ENCODE data around the gene BCL2L2. TPM values are rescaled to one million over a fixed set of nuclear protein-coding genes. Genes with fewer than 3 reads are reported as not detected.

The BCL2L2 gene
- total and polyA plus RNA-seq, 12 donors = 16.8 to 54.6 (median 40.4) TPM

- no peak overlapping the region for H3K27ac ChIP-seq
- H3K9me3 ChIP-seq (replicated peaks in 1 of 3) = no peaks in the 10 kb centered on the region
- TF ChIP-seq POLR2A (IDR thresholded peaks at IDR 0.05) (no peak), CTCF (IDR thresholded peaks at IDR 0.05) (no peak)
- H3K27me3 ChIP-seq = no peaks in the 10 kb centered on the region
- WGBS, 4 donors = 61 to 70% (median 68%) methylated on average over 1 of the region's 1 CpG
- H3K4me3 ChIP-seq = no peak overlapping the region
- intact Hi-C loops (cut with DNase I) = loop anchor here (10.0 kb wide), 2 partner anchors 125 to 225 kb away; partner anchors contain the start of genes AP1G2 (in 1 of the 2) and NGDN (in 1 of the 2)
- peak in 1 of 7 donors; percentile 1 for DNase-seq
- no peaks in the 10 kb centered on the region for H3K36me3 ChIP-seq (replicated peaks in 1 of 2)
- H3K4me1 ChIP-seq (replicated peaks in 1 of 2) = no peaks in the 10 kb centered on the region
These were observed 33.1 kb downstream of the BCL2L2 start for GRCh38 chr14:23339506-23340268.

GRCh38 chr14:23344481-23344880, 37.8 kb downstream of the BCL2L2 start:
- no peaks in the 10 kb centered on the region for H3K9me3 ChIP-seq (replicated peaks in 1 of 3)
- no peak overlapping the region for H3K27ac ChIP-seq
- 50 to 65% (median 62%) methylated on average over 3 of the region's 3 CpGs for WGBS, 4 donors
- H3K27me3 ChIP-seq = no peaks in the 10 kb centered on the region
- intact Hi-C loops (cut with DNase I) = loop anchor here in 1 of 2 donors (10.0 kb wide), 1 partner anchor 120 kb away; the partner anchor contains the start of gene NGDN
- DNase-seq = peak in 1 of 7 donors; percentile 34
- TF ChIP-seq CTCF (IDR thresholded peaks at IDR 0.05) (no peak), POLR2A (IDR thresholded peaks at IDR 0.05) (no peak)
- H3K4me1 ChIP-seq (replicated peaks in 1 of 2) = no peaks in the 10 kb centered on the region
- H3K36me3 ChIP-seq (replicated peaks in 1 of 2) = no peaks in the 10 kb centered on the region
- H3K4me3 ChIP-seq = no peak overlapping the region

- H3K27ac ChIP-seq = no peak overlapping the region
- DNase-seq = peak in 1 of 7 donors; percentile 49
- H3K4me3 ChIP-seq = no peak overlapping the region
- no peaks in the 10 kb centered on the region for H3K9me3 ChIP-seq (replicated peaks in 1 of 3)
- TF ChIP-seq CTCF (IDR thresholded peaks at IDR 0.05) = no peak
- TF ChIP-seq POLR2A (IDR thresholded peaks at IDR 0.05) = no peak
- no peaks in the 10 kb centered on the region for H3K4me1 ChIP-seq (replicated peaks in 1 of 2)
- WGBS, 4 donors = 67 to 83% (median 75%) methylated on average over 9 to 13 of the region's 13 CpGs
- H3K27me3 ChIP-seq = no peaks in the 10 kb centered on the region
- H3K36me3 ChIP-seq (replicated peaks in 1 of 2) = no peaks in the 10 kb centered on the region
- intact Hi-C loops (cut with DNase I) = loop anchor here in 1 of 2 donors (10.0 kb wide), 1 partner anchor 119 kb away; the partner anchor contains the start of gene NGDN
These were observed 39.5 kb downstream of the BCL2L2 start for GRCh38 chr14:23345987-23346692.

- Histone ChIP-seq H3K27ac (no peak overlapping the region), H3K9me3 (replicated peaks in 1 of 3) (no peaks in the 10 kb centered on the region), H3K4me3 (no peak overlapping the region), H3K27me3 (peaks cover 5% of the 10 kb centered on the region), H3K4me1 (replicated peaks in 1 of 2) (peaks cover 1 to 3% of the 10 kb centered on the region in 2 donors), H3K36me3 (replicated peaks in 1 of 2) (no peaks in the 10 kb centered on the region)
- no peak for DNase-seq
- intact Hi-C loops (cut with DNase I) = loop anchor here in 1 of 2 donors (10.0 kb wide), 1 partner anchor 118 kb away; the partner anchor contains the start of gene NGDN
- no peak for TF ChIP-seq CTCF (IDR thresholded peaks at IDR 0.05)
- no peak for TF ChIP-seq POLR2A (IDR thresholded peaks at IDR 0.05)
- 76 to 85% (median 84%) methylated on average over 7 to 27 of the region's 27 CpGs for WGBS, 4 donors
These were observed 40.2 kb downstream of the BCL2L2 start for GRCh38 chr14:23346693-23347405.
